Iris pigment epithelial cell (primary cell): ENCODE results near the gene FOXRED2.

ENCODE experiments used
- DNase-seq: peaks from one replicate; pipeline ENCODE4 v3.0.0-alpha.2; 2011; ENCODE audit warnings: low read depth

FOXRED2 gene

DNA sequence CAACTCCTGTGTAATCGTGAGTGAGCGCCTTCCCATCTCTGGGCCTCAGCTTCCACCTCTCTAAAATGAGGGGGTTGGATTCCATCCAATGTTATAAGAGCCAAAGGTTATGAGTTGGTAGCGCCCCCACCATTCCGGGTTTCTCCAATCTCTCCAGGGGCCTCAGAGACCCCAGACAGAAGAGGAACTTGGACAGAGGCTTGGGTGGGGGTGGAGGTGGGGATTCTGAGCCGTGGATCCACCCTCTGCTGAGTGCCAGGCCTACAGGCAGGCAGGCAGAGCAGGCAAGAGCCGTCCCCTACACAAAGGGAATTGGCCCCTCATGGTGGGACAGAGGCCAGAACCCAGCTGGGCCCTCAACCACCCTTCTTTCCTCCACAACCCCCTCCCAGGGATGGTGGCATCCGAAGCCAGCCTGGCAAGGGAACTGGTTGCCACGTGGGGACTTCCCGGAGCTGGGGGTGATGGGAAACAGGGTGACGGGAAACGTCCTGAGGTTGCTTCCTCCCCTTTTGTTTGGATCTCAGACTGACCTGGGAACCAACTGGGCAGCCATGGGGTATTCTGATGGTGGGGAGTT lies 57.2 kb downstream of the FOXRED2 start:
- DNase-seq, result no peak

GRCh38 chr22:36447632-36448031 lies 59.2 kb downstream of the FOXRED2 start:
- no peak for DNase-seq

GRCh38 chr22:36445158-36445668 lies 61.6 kb downstream of the FOXRED2 start:
- peak; percentile 84 for DNase-seq

DNA sequence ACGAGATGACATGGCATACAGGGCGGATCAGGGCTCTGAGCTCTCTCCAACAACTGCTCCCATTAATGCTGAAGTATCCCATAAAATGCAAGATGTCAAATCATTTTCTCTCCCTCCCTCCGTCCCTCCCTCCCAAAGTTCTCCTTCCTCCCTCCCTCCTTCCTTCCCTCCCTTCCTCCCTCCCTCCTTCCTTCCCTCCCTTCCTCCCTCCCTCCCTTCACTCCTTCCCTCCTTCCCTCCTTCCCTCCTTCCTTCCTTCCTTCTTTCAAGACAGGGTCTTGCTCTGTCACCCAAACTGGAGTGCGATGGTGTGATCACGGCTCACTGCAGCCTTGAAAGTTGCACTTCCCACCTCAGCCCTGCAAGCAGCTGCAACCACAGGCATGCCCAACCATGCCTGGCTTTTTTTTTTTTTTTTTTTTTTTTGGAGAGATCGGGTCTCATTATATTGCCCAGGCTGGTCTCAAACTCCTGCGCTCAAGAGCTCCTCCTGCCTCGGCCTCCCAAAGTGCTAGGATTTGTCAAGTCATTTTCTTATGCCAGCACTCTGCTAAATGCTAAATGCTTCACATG lies 63.6 kb downstream of the FOXRED2 start:
- no peak for DNase-seq

- no peak for DNase-seq
Measured at GRCh38 chr22:36442506-36443197, 64.2 kb downstream of the FOXRED2 start.

DNA sequence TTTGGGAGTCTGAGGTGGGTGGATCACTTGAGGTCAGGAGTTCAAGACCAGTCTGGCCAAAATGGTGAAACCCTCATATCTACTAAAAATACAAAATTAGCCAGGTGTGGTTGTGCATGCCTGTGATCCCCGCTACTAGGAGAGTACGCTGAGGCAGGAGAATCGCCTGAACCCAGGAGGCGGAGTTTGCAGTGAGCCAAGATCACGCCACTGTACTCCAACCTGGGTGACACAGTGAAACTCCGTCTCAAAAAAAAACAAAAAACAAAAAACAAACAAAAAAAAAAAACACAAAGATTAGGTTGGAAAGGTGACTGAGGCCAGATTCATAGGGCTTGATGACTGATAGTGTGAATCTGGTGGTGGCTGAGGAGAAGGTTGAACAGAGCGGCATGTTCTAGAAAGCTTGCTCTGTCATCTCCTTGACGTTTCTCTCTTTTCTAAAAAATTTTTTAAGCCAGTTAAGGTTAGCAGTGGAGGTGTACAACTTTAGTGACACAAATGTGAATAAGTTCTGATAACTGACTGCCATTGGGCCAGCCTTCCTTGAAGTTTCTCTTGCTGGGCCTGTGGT lies 66.3 kb downstream of the FOXRED2 start:
- no peak for DNase-seq

GRCh38 chr22:36439481-36440271 lies 67.2 kb downstream of the FOXRED2 start:
- peak; percentile 94 for DNase-seq
